ENCODE results near the gene KPNA1. TPM values are rescaled to one million over a fixed set of nuclear protein-coding genes. Genes with fewer than 3 reads are reported as not detected.

Gene KPNA1
- total RNA-seq, 1 donor from 2014 or later: 28.4 TPM

DNA sequence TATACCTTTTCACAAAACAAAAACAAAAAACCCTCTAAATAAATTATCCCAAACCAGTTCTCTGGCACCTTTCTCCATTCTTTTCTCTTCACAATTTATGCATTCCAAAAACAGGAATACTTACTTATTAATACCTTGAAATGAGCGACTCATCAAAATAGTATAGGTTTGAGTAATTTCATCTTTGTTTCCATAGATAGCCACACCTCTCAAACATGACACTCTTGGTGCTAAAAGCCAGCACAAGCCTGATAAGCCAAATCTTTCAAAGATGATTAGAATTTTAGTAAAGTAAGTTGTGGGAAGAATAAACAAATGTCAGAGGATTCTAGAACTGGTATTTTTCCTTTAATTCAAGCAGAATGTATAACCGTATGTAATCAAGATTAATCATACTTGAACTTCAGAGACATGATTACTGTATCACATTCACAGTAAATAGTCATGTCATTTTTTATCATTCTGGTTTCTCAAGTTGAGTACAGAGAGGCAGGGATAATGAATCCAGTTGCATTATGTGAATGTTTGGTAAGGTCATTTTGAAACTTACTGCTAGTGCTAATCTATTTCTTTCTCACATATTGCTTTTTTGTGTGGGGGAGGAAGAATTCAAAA is 86.8 kb downstream of the KPNA1 start:
- FAIRE-seq (no peak), DNase-seq (ENCODE audit: low read depth) (peak; percentile 81)
- TF ChIP-seq, protein P1, sequence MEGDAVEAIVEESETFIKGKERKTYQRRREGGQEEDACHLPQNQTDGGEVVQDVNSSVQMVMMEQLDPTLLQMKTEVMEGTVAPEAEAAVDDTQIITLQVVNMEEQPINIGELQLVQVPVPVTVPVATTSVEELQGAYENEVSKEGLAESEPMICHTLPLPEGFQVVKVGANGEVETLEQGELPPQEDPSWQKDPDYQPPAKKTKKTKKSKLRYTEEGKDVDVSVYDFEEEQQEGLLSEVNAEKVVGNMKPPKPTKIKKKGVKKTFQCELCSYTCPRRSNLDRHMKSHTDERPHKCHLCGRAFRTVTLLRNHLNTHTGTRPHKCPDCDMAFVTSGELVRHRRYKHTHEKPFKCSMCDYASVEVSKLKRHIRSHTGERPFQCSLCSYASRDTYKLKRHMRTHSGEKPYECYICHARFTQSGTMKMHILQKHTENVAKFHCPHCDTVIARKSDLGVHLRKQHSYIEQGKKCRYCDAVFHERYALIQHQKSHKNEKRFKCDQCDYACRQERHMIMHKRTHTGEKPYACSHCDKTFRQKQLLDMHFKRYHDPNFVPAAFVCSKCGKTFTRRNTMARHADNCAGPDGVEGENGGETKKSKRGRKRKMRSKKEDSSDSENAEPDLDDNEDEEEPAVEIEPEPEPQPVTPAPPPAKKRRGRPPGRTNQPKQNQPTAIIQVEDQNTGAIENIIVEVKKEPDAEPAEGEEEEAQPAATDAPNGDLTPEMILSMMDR (IDR thresholded peaks at IDR 0.05; ENCODE audit: insufficient read depth, low read length, severe bottlenecking): no peak
- H3K27me3 ChIP-seq (ENCODE audit: control insufficient read depth, insufficient read depth, low read length): no peaks in the 10 kb centered on the region
- H3K36me3 ChIP-seq (ENCODE audit: control insufficient read depth, insufficient read depth, low read length): peaks cover 11% of the 10 kb centered on the region
- H3K4me3 ChIP-seq (ENCODE audit: low read depth, low read length): no peak overlapping the region

DNA sequence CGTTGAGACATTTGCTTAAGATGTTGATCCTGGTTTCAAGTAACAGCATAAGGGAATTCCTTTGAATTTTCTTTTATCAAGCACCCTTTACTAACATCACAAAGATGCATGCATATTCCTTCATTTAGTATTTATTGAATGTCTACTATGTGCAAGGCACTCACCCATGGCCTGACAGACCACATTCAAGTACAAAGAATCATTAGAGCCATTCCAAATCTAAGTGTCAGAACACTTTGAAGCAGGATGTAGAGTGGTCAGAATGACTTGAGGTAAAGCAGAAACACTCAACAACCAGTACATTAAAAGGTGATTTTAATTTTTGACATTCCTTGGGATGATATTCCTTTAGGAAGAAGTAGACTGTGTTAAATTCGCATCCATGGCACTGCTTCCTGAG is 92.9 kb downstream of the KPNA1 start:
- DNase-seq (ENCODE audit: low read depth): no peak

DNA sequence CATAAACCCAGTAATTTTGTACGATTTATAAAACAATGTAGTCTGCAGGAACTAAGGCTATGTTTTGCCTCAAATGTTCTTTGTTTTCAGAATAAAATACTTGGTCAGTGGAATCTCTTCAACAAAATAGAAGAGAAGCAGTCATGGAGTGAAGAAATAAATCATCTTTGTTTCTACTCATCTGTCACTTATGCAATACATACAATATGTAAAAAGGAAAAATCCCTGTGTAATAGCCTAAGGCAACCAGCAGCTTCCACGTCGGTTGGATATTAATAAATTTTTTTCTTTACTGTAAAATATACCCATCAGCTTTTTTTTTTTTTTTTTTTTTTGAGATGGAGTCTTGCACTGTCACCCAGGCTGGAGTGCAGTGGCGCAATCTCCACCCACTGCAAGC is 93.6 kb downstream of the KPNA1 start:
- H3K4me3 ChIP-seq (ENCODE audit: low read depth, low read length): no peak overlapping the region
- DNase-seq (ENCODE audit: low read depth): no peak
- FAIRE-seq: no peak
- peaks cover 6% of the 10 kb centered on the region for H3K36me3 ChIP-seq (ENCODE audit: control insufficient read depth, insufficient read depth, low read length)
- TF ChIP-seq, protein P1 (IDR thresholded peaks at IDR 0.05; ENCODE audit: insufficient read depth, low read length, severe bottlenecking): no peak
- H3K27me3 ChIP-seq (ENCODE audit: control insufficient read depth, insufficient read depth, low read length): no peaks in the 10 kb centered on the region

More for the DNA sequence above, 92.9 kb downstream of the KPNA1 start:
- TF ChIP-seq, protein P1 (IDR thresholded peaks at IDR 0.05; ENCODE audit: insufficient read depth, low read length, severe bottlenecking): no peak
- H3K36me3 ChIP-seq (ENCODE audit: control insufficient read depth, insufficient read depth, low read length): peaks cover 10% of the 10 kb centered on the region
- no peak for FAIRE-seq
- H3K4me3 ChIP-seq (ENCODE audit: low read depth, low read length): no peak overlapping the region
- H3K27me3 ChIP-seq (ENCODE audit: control insufficient read depth, insufficient read depth, low read length): no peaks in the 10 kb centered on the region

DNA sequence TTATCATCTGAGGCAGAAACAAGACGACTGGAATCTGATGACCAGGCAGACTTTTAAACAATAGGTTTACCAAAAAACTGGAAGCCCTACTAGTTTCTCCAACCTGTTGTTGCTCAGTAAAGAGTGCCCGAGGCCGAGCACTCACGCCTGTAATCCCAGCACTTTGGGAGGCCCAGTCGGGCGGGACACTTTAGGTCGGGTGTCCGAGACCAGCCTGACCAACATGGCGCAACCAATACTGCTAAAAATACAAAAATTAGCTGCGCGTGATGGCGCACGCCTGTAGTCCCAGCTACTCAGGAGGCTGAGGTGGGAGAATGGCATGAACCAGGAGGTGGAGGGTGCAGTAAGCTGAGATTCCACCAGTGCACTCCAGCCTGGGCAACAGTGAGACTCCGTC is 97.8 kb downstream of the KPNA1 start:
- DNase-seq (ENCODE audit: low read depth) (no peak), FAIRE-seq (no peak)
- TF ChIP-seq, protein P1 (IDR thresholded peaks at IDR 0.05; ENCODE audit: insufficient read depth, low read length, severe bottlenecking): no peak

DNA sequence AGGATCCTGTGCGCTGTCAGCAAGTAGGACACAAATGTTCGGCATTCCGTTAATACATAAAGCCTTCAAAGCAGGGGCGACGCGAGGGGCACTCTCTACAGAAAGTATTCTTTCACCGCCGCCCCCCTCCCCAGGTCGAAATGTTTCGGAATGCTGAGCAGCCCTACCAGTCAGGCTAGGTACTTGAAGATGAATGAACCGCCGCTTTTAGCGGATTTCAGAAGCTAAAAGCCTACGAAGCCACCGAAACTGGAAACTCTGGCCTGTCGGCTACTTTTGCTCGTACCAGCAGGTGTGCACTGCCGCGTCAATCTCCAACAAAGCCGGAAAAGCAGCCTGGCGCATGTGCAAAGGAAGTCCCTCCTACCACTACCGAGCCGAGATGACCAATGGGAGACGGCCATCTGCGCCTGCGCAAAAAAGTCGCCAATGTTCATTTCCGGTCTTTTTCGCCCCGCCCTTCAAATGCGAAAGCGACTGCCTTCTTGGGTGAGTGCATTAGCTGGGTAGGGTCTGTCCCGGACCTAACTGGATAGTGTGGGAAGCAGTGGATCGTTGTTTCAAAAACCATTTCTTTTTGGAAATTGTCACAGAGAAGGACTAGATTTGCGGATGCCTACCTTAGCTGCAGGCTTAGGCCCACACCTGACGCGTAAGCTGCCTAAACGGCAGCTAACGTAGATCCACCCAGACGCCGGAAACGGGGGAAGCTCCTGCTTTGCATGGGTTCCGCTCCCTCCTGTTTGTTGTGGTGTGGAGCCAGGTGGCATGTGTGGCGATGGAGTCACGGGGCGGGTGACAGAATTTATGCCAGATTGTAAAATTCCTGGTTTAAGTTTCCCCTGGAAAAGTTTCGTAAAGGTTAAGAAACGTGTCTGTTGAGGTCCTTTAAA is 98.7 kb downstream of the KPNA1 start, which contains the start of gene WDR5B:
Gene WDR5B, minus strand, starts transcription at position 301 of the 893 bp plus-strand sequence. CDS start 534 bp downstream, outside the sequence.
- TF ChIP-seq, protein P1 (IDR thresholded peaks at IDR 0.05; ENCODE audit: insufficient read depth, low read length, severe bottlenecking): no peak
- FAIRE-seq: peak; percentile 72

More for the DNA sequence above, 97.8 kb downstream of the KPNA1 start:
- H3K27me3 ChIP-seq (ENCODE audit: control insufficient read depth, insufficient read depth, low read length): no peaks in the 10 kb centered on the region
- H3K36me3 ChIP-seq (ENCODE audit: control insufficient read depth, insufficient read depth, low read length): peaks cover 1% of the 10 kb centered on the region
- peak overlapping the region; percentile 61 for H3K4me3 ChIP-seq (ENCODE audit: low read depth, low read length)

More for the DNA sequence above, 98.7 kb downstream of the KPNA1 start, which contains the start of gene WDR5B:
- DNase-seq (ENCODE audit: low read depth): peak; percentile 94
- peak within 1 kb of the TSS; percentile 61 for H3K4me3 ChIP-seq (ENCODE audit: low read depth, low read length)
- H3K27me3 ChIP-seq (ENCODE audit: control insufficient read depth, insufficient read depth, low read length): no peaks in the 10 kb centered on the region
- peaks cover 1% of the 10 kb centered on the region for H3K36me3 ChIP-seq (ENCODE audit: control insufficient read depth, insufficient read depth, low read length)

Data from bronchial epithelial cell (primary cell).